ENCODE data around the gene SPI1. TPM values are rescaled to one million over a fixed set of nuclear protein-coding genes. Genes with fewer than 3 reads are reported as not detected.

The SPI1 gene
- polyA plus RNA-seq = 10.2 TPM
- long read RNA-seq, donor 1, partial matches to known transcripts = 0 of 5 reads
- long read RNA-seq, donor 1, other reads (novel, unspliced or antisense) = 0 of 5 reads
- long read RNA-seq, donor 2, transcript SPI1-202 (5 exons, 1,403 nt) = major isoform, 5 of 10 reads
- long read RNA-seq, donor 2, partial matches to known transcripts = 0 of 10 reads
- long read RNA-seq, donor 2, other reads (novel, unspliced or antisense) = 0 of 10 reads
- long read RNA-seq, donor 3 = 0 reads
- long read RNA-seq, donor 4 = 0 reads
- long read RNA-seq, donor 5, partial matches to known transcripts = 0 of 6 reads
- long read RNA-seq, donor 5, other reads (novel, unspliced or antisense) = 0 of 6 reads
- long read RNA-seq, donor 6, transcript SPI1-202 (5 exons, 1,403 nt) = major isoform, 6 of 7 reads
- long read RNA-seq, donor 6, partial matches to known transcripts = 0 of 7 reads
- long read RNA-seq, donor 6, other reads (novel, unspliced or antisense) = 0 of 7 reads
- long read RNA-seq, donor 7, partial matches to known transcripts = 0 of 3 reads
- long read RNA-seq, donor 7, other reads (novel, unspliced or antisense) = 0 of 3 reads
- long read RNA-seq, donor 8, partial matches to known transcripts = 5 of 13 reads
- long read RNA-seq, donor 8, other reads (novel, unspliced or antisense) = 0 of 13 reads
- long read RNA-seq, donor 9, partial matches to known transcripts = 0 of 2 reads
- long read RNA-seq, donor 9, other reads (novel, unspliced or antisense) = 0 of 2 reads
- long read RNA-seq, donor 10, partial matches to known transcripts = 0 of 4 reads
- long read RNA-seq, donor 10, other reads (novel, unspliced or antisense) = 0 of 4 reads
- long read RNA-seq, donor 11, transcript SPI1-202 (5 exons, 1,403 nt) = major isoform, 7 of 7 reads
- long read RNA-seq, donor 11, partial matches to known transcripts = 0 of 7 reads
- long read RNA-seq, donor 11, other reads (novel, unspliced or antisense) = 0 of 7 reads

DNA sequence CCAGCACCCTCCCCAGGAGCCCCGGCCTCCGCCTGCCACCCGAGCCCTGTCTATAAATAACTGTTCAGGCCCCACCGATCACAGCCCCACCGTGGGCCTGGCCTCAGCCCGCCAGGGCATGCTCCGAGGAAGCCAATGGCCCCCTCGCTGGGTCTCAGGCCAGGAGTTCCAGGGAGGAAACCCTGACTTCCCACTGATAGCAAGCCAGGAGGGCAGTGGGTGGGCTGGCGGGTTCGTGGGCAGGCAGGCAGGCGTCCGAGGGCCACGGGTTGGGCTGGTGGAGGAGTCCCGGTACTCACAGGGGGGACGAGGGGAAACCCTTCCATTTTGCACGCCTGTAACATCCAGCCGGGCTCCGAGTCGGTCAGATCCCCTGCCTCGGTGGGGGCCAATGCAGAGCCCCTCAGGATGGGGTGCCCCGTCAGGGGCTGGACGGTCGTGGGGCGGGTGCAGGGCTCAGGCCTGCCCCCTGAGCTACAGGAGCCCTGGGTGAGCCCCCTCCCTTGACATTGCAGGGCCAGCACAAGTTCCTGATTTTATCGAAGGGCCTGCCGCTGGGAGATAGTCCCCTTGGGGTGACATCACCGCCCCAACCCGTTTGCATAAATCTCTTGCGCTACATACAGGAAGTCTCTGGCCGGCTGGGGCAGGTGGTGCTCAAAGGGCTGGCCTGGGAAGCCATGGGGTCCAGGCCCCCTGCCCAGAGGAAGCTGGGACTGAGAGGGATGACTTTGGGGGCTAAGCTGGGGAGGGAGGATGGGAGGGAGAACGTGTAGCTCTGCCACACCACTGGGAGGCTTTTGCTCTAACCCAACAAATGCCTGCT, at the start of gene SPI1:
SPI1 (minus strand) TSS at position 538 of the 826 bp plus-strand sequence; CDS start at position 344, 194 bp downstream.
- no peaks in the 10 kb centered on the region for H3K27me3 ChIP-seq (ENCODE audit: control insufficient read depth, insufficient read depth, low read length)
- H3K9me3 ChIP-seq (ENCODE audit: control insufficient read depth, low read depth, low read length) = no peaks in the 10 kb centered on the region
- no peak for DNase-seq
- no CpG with 5 or more reads among the region's 31 CpGs for WGBS (ENCODE audit: insufficient coverage, low lambda C conversion rate)
- H3K4me1 ChIP-seq (ENCODE audit: control insufficient read depth, insufficient read depth, low read length) = peaks cover 3% of the 10 kb centered on the region
- H3K27ac ChIP-seq (ENCODE audit: low read length) = no peak within 1 kb of the TSS
- H3K4me3 ChIP-seq (ENCODE audit: low read length) = peak within 1 kb of the TSS; percentile 28
- no peaks in the 10 kb centered on the region for H3K36me3 ChIP-seq (ENCODE audit: control insufficient read depth, insufficient read depth, low read length)

DNA sequence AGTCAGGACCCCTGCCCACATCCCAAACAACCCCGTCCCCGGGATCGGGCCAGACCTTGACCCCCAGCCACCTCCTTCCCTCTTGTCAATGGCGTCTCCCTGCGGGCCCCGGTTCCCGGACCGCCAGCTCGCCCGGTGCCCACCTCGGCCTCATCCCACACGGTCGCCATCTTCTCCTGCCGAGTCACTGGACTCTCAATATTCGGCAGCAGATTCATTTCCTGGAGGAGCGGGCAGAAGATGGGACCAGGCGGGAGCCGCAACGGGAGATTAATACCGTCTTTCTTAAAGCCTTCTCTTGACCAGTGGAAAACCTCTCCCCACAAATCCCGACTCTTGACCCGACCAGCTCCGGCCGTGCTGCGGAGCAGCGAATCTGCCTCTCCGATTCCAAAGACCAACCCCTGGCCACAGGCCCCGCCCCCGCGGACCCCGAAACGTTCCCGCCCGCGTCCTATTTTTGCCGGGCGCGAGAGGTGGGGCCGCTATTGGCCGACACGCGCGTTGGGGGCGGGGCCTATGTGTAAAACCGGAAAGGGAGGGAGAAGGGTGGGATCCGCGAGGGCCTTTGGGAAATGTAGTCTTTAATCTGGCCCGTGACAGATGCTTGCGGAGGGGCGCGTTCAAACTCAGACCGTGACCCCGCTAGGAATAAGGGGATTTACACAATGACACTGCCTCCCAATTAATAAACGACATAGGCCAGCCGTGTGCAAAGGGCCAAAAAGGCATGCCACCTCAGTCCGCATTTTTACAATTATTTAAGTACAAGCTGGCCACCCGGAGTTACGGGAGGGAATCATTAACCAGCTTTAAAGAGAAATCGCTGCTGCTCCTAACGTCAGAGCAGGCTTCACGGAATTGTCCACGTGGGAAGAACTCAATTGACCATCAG, 48.0 kb upstream of the SPI1 start, which contains the start of gene PSMC3:
PSMC3 (minus strand) TSS at position 378 of the 895 bp plus-strand sequence; CDS start at position 218, 160 bp downstream.
- H3K27ac ChIP-seq (ENCODE audit: low read length) = peak within 1 kb of the TSS; percentile 36
- no CpG with 5 or more reads among the region's 62 CpGs for WGBS (ENCODE audit: insufficient coverage, low lambda C conversion rate)

DNA sequence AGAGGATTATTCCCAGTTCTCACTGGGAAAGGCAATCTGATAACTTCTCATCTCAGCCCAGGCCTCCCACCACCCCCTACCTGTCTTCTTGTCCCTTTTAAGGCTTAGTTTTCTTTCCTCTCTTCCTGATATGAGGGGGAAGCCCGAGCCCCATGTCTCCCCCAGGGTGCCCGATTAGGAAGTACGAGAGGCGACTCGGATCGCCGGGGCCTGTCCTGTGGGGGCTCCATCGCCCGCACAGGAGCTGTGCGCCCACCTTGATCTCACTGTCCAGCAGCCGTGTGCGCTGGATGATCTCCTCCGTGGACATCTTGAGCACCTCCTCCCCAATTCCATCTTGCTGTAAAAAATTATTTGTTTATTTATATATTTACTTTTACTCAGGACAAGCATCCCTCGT, 47.3 kb upstream of the SPI1 start:
- peaks cover 7% of the 10 kb centered on the region for H3K4me1 ChIP-seq (ENCODE audit: control insufficient read depth, insufficient read depth, low read length)
- no peaks in the 10 kb centered on the region for H3K9me3 ChIP-seq (ENCODE audit: control insufficient read depth, low read depth, low read length)
- DNase-seq = no peak
- peak overlapping the region; percentile 36 for H3K27ac ChIP-seq (ENCODE audit: low read length)
- peak overlapping the region; percentile 74 for H3K4me3 ChIP-seq (ENCODE audit: low read length)
- 7% methylated on average over 3 of the region's 14 CpGs for WGBS (ENCODE audit: insufficient coverage, low lambda C conversion rate)
- H3K36me3 ChIP-seq (ENCODE audit: control insufficient read depth, insufficient read depth, low read length) = peaks cover 31% of the 10 kb centered on the region
- no peaks in the 10 kb centered on the region for H3K27me3 ChIP-seq (ENCODE audit: control insufficient read depth, insufficient read depth, low read length)

More for the DNA sequence above, 48.0 kb upstream of the SPI1 start, which contains the start of gene PSMC3:
- Histone ChIP-seq H3K4me3 (ENCODE audit: low read length) (peak within 1 kb of the TSS; percentile 74), H3K27me3 (ENCODE audit: control insufficient read depth, insufficient read depth, low read length) (no peaks in the 10 kb centered on the region), H3K36me3 (ENCODE audit: control insufficient read depth, insufficient read depth, low read length) (peaks cover 26% of the 10 kb centered on the region), H3K4me1 (ENCODE audit: control insufficient read depth, insufficient read depth, low read length) (peaks cover 7% of the 10 kb centered on the region), H3K9me3 (ENCODE audit: control insufficient read depth, low read depth, low read length) (no peaks in the 10 kb centered on the region)
- peak; percentile 96 to 98 for DNase-seq

DNA sequence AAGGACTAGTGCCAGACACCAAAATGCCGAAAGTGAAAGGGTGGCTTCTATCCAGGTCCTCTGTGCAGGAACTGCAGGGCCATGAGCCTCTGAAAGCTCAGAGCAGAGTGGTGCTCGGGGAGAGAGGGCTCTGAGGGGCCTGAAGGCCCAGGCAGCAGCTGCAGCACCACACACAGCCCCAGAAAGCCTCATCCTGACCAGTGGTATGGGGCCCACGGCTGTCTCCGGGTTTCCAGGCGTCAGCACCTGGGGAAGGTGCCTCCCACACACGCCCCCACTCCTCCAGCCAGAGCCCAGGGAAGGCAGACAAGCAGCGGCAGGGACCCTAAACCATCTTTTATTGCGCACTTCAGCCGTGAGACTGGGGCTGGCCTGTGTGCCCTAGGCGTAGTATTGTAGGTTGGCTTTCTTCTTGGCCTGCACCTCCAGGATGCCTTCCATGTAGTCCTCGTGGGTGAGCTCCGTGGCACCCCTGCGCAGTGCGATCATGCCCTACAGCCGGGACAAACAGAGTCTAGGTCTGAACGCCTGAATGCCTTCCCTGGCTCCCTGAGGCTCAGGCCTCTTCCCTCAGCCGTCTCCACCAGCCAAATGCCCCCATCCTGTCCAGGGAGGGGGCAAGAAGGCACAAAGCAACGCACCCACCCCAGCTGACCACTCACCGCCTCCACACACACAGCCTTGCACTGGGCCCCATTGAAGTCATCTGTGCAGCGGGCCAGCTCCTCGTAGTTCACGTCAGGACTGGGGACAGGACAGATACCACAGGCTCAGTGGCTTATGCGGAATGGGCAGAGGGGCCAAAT, 40.3 kb upstream of the SPI1 start:
- peaks cover 71% of the 10 kb centered on the region for H3K36me3 ChIP-seq (ENCODE audit: control insufficient read depth, insufficient read depth, low read length)
- no peaks in the 10 kb centered on the region for H3K27me3 ChIP-seq (ENCODE audit: control insufficient read depth, insufficient read depth, low read length)
- DNase-seq = no peak
- H3K4me3 ChIP-seq (ENCODE audit: low read length) = no peak overlapping the region
- H3K27ac ChIP-seq (ENCODE audit: low read length) = no peak overlapping the region
- WGBS (ENCODE audit: insufficient coverage, low lambda C conversion rate) = no CpG with 5 or more reads among the region's 23 CpGs
- H3K9me3 ChIP-seq (ENCODE audit: control insufficient read depth, low read depth, low read length) = no peaks in the 10 kb centered on the region
- peaks cover 3% of the 10 kb centered on the region for H3K4me1 ChIP-seq (ENCODE audit: control insufficient read depth, insufficient read depth, low read length)

DNA sequence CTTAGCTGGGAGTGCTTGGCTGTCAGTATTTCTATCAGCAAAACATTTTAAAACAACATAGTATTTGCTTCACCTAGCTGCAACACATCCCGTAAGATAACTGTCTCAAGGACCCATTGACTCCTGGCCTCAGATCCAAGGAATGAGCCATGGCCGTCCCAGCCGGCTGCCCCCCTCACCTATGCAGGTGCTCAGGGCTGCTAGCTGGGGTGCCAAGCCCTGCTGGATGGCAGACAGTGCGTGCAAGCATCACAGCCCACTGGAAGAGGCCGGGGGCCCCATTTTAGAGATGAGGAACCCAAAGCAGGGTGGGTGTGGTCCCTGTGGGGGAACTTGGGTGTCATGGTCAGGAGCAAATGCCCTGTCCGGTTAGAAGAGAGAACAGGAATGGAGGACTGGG, 39.4 kb upstream of the SPI1 start:
- no peak for DNase-seq
- no peak overlapping the region for H3K4me3 ChIP-seq (ENCODE audit: low read length)
- no CpG with 5 or more reads among the region's 6 CpGs for WGBS (ENCODE audit: insufficient coverage, low lambda C conversion rate)
- H3K36me3 ChIP-seq (ENCODE audit: control insufficient read depth, insufficient read depth, low read length) = peaks cover 67% of the 10 kb centered on the region
- peaks cover 3% of the 10 kb centered on the region for H3K4me1 ChIP-seq (ENCODE audit: control insufficient read depth, insufficient read depth, low read length)
- H3K9me3 ChIP-seq (ENCODE audit: control insufficient read depth, low read depth, low read length) = no peaks in the 10 kb centered on the region
- H3K27me3 ChIP-seq (ENCODE audit: control insufficient read depth, insufficient read depth, low read length) = no peaks in the 10 kb centered on the region
- no peak overlapping the region for H3K27ac ChIP-seq (ENCODE audit: low read length)

DNA sequence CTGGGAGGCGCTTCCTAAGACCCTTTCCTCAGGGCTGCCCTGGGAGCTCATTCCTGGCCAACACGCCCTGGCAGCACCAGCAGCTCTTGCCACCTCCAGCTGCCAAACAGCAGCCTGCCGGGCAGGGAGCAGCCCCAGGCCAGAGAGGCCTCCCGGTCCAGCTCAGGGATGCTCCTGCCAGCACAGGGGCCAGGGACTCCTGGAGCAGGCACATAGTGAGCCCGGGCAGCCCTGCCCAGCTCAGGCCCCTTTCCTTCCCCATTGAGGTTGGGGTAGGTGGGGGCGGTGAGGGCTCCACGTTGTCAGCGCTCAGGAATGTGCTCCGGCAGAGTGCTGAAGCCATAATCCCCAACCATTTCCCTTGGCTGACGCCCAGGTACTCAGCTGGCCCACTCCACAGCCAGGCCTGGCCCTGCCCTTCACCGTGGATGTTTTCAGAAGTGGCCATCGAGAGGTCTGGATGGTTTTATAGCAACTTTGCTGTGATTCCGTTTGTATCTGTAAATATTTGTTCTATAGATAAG, 37.7 kb upstream of the SPI1 start:
- H3K36me3 ChIP-seq (ENCODE audit: control insufficient read depth, insufficient read depth, low read length) = peaks cover 67% of the 10 kb centered on the region
- DNase-seq = peak; percentile 43 to 49
- H3K4me1 ChIP-seq (ENCODE audit: control insufficient read depth, insufficient read depth, low read length) = peaks cover 3% of the 10 kb centered on the region
- H3K27me3 ChIP-seq (ENCODE audit: control insufficient read depth, insufficient read depth, low read length) = no peaks in the 10 kb centered on the region
- no peaks in the 10 kb centered on the region for H3K9me3 ChIP-seq (ENCODE audit: control insufficient read depth, low read depth, low read length)
- no peak overlapping the region for H3K4me3 ChIP-seq (ENCODE audit: low read length)
- WGBS (ENCODE audit: insufficient coverage, low lambda C conversion rate) = 20% methylated on average over 1 of the region's 13 CpGs
- H3K27ac ChIP-seq (ENCODE audit: low read length) = peak overlapping the region; percentile 33

DNA sequence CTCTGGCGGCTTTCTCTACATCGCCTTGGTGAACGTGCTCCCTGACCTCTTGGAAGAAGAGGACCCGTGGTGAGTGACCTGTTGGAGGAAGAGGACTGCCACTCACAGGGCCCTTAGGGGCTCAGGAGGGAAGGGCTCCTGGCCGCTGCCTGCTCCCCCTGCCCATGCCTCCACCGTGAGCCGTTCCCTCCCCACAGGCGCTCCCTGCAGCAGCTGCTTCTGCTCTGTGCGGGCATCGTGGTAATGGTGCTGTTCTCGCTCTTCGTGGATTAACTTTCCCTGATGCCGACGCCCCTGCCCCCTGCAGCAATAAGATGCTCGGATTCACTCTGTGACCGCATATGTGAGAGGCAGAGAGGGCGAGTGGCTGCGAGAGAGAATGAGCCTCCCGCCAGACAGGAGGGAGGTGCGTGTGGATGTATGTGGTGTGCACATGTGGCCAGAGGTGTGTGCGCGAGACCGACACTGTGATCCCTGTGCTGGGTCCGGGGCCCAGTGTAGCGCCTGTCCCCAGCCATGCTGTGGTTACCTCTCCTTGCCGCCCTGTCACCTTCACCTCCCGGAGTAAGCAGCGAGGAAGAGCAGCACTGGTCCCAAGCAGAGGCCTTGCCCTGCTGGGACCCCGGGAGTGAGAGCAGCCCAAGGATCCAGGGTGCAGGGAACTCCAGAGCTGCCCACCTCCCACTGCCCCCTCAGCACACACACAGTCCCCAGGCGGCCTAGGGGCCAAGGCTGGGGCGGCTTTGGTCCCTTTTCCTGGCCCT, 36.9 kb upstream of the SPI1 start:
- H3K36me3 ChIP-seq (ENCODE audit: control insufficient read depth, insufficient read depth, low read length) = peaks cover 68% of the 10 kb centered on the region
- H3K27me3 ChIP-seq (ENCODE audit: control insufficient read depth, insufficient read depth, low read length) = no peaks in the 10 kb centered on the region
- H3K4me3 ChIP-seq (ENCODE audit: low read length) = no peak overlapping the region
- no CpG with 5 or more reads among the region's 31 CpGs for WGBS (ENCODE audit: insufficient coverage, low lambda C conversion rate)
- no peak for DNase-seq
- peak overlapping the region; percentile 33 for H3K27ac ChIP-seq (ENCODE audit: low read length)
- H3K9me3 ChIP-seq (ENCODE audit: control insufficient read depth, low read depth, low read length) = no peaks in the 10 kb centered on the region
- peaks cover 3% of the 10 kb centered on the region for H3K4me1 ChIP-seq (ENCODE audit: control insufficient read depth, insufficient read depth, low read length)

DNA sequence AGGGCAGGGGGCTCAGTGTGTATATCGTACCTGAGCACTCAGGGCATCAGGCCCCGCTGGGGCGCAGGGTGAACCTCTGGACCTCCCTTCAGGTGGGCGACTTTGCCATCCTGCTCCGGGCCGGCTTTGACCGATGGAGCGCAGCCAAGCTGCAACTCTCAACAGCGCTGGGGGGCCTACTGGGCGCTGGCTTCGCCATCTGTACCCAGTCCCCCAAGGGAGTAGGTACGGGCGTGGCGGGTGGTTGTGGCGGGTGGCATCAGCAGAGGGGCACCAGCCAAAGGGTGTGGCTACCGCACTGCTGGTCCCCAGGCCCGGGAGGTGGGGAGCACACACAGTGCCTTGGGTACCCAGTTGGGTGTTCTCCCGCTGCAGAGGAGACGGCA, 36.3 kb upstream of the SPI1 start:
- Histone ChIP-seq H3K4me1 (ENCODE audit: control insufficient read depth, insufficient read depth, low read length) (peaks cover 6% of the 10 kb centered on the region), H3K27me3 (ENCODE audit: control insufficient read depth, insufficient read depth, low read length) (no peaks in the 10 kb centered on the region), H3K4me3 (ENCODE audit: low read length) (no peak overlapping the region), H3K27ac (ENCODE audit: low read length) (no peak overlapping the region), H3K9me3 (ENCODE audit: control insufficient read depth, low read depth, low read length) (no peaks in the 10 kb centered on the region), H3K36me3 (ENCODE audit: control insufficient read depth, insufficient read depth, low read length) (peaks cover 62% of the 10 kb centered on the region)
- WGBS (ENCODE audit: insufficient coverage, low lambda C conversion rate) = no CpG with 5 or more reads among the region's 19 CpGs
- no peak for DNase-seq
